ENCODE data around the gene SDHD. TPM values are rescaled to one million over a fixed set of nuclear protein-coding genes. Genes with fewer than 3 reads are reported as not detected.

Gene SDHD
- total RNA-seq, 6 experiments from 2014 or later, result 81.8 to 105 (median 91.5) TPM

DNA sequence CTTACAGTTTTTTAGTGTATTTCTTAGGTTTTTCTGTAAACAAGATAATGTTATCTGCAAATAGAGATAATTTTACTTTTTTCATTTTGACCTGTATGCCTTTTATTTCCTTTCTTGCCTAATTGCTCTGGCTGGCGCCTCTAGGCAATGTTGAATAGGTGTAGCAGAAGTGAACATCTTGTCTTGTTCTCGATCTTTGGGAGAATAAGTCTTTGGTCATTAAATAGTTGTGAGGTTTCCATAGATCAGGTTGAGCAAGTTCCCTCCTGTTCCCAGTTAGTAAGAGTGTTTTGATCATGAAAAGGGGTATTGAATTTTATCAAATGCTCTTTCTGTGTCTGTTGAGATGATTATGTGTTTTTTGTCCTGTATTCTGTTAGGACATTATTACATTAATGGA, 36.9 kb upstream of the SDHD start:
- H3K27ac Mint-ChIP-seq, result no peak overlapping the region
- H3K27me3 Mint-ChIP-seq (ENCODE audit: insufficient read depth), result no peaks in the 10 kb centered on the region
- peaks cover 17% of the 10 kb centered on the region for H3K4me1 Mint-ChIP-seq (ENCODE audit: low read depth)
- no peak for DNase-seq
- peaks cover 43% of the 10 kb centered on the region for H3K36me3 Mint-ChIP-seq (ENCODE audit: low read depth)
- H3K4me3 Mint-ChIP-seq, result no peak overlapping the region
- no peaks in the 10 kb centered on the region for H3K9me3 Mint-ChIP-seq
- TF ChIP-seq, protein P1, sequence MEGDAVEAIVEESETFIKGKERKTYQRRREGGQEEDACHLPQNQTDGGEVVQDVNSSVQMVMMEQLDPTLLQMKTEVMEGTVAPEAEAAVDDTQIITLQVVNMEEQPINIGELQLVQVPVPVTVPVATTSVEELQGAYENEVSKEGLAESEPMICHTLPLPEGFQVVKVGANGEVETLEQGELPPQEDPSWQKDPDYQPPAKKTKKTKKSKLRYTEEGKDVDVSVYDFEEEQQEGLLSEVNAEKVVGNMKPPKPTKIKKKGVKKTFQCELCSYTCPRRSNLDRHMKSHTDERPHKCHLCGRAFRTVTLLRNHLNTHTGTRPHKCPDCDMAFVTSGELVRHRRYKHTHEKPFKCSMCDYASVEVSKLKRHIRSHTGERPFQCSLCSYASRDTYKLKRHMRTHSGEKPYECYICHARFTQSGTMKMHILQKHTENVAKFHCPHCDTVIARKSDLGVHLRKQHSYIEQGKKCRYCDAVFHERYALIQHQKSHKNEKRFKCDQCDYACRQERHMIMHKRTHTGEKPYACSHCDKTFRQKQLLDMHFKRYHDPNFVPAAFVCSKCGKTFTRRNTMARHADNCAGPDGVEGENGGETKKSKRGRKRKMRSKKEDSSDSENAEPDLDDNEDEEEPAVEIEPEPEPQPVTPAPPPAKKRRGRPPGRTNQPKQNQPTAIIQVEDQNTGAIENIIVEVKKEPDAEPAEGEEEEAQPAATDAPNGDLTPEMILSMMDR (IDR thresholded peaks at IDR 0.05), result no peak

DNA sequence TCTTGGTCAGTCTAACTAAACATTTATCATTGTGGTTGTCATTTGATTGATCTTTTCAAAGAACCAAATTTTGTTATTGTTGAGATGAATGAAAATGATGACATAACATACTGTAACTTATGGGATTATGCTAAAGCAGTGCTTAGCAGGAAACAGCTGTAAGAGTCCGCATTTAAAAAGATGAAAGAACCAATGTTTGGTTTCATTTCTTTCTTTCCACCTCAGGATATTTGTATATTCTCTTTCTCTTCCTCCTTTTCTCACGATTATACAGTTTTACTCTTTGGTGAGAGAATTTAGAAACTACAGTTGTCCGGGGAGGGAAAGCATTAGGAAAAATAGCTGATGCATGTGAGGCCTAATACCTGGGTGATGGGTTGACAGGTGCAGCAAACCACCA, 36.0 kb upstream of the SDHD start:
- Mint-ChIP-seq H3K36me3 (ENCODE audit: low read depth) (peaks cover 42% of the 10 kb centered on the region), H3K9me3 (no peaks in the 10 kb centered on the region), H3K4me1 (ENCODE audit: low read depth) (peaks cover 17% of the 10 kb centered on the region), H3K4me3 (no peak overlapping the region), H3K27me3 (ENCODE audit: insufficient read depth) (no peaks in the 10 kb centered on the region), H3K27ac (no peak overlapping the region)
- TF ChIP-seq, protein P1 (IDR thresholded peaks at IDR 0.05), result no peak
- no peak for DNase-seq

DNA sequence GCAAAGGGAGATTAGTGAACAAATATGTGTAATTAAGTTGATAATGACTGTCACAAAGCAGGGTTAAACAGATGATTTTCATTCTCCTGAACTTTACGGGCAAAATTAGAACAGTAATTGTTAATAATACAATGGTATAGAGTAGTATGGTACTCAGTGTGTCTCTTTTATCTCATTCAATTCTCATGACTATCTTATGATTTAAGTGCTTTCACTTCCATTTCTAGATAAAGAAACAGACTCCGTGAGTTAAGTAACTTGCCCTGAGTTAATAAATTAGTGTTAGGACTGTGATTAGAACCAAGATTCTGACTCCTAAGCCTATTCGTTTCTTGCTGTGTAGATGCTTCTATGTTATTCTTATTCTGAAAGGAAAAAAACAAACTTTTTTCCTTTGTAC, 34.9 kb upstream of the SDHD start:
- Mint-ChIP-seq H3K4me3 (no peak overlapping the region), H3K27me3 (ENCODE audit: insufficient read depth) (no peaks in the 10 kb centered on the region)
- TF ChIP-seq, protein P1 (IDR thresholded peaks at IDR 0.05), result no peak

DNA sequence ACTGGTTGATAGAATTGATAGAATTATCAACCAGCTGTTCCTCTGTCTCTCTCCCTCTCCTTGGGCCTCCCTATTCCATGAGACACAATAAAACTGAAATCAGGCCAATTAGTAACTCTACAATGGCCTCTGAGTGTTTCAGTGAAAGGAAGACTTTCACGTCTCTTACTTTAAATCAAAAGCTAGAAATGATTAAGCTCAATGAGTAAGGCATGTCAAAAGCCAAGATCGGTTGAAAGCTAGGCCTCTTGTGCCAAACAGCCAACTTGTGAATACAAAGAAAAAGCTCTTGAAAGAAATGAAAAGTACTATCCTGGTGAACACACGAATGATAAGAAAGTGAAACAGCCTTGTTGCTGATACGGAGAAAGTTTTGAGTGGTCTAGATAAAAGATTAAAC, 29.5 kb upstream of the SDHD start:
- no peak overlapping the region for H3K4me3 Mint-ChIP-seq
- TF ChIP-seq, protein P1 (IDR thresholded peaks at IDR 0.05), result no peak
- H3K36me3 Mint-ChIP-seq (ENCODE audit: low read depth), result peaks cover 20% of the 10 kb centered on the region
- no peak for DNase-seq
- no peaks in the 10 kb centered on the region for H3K27me3 Mint-ChIP-seq (ENCODE audit: insufficient read depth)
- no peak overlapping the region for H3K27ac Mint-ChIP-seq
- no peaks in the 10 kb centered on the region for H3K4me1 Mint-ChIP-seq (ENCODE audit: low read depth)
- no peaks in the 10 kb centered on the region for H3K9me3 Mint-ChIP-seq

More for the DNA sequence above, 34.9 kb upstream of the SDHD start:
- Mint-ChIP-seq H3K36me3 (ENCODE audit: low read depth) (peaks cover 38% of the 10 kb centered on the region), H3K27ac (no peak overlapping the region), H3K4me1 (ENCODE audit: low read depth) (peaks cover 17% of the 10 kb centered on the region), H3K9me3 (no peaks in the 10 kb centered on the region)
- no peak for DNase-seq

DNA sequence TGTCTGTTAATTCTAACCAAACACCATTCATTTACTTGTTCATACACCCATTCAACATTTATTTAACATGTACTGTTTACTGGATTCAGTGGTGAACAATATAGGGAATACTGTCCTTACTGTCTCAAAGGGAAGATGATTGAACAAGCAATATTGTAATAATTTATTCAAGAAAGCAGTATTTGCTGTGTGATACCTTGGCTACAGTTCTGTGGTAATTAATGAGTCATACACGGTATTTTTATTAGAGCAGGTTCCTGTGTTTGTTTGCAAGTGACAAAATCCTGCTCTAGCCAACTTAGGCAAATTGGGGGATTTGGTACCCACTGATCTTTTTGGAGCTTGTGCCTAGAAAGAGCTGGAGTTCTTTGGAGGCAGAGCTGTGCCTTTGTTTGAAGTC, 28.6 kb upstream of the SDHD start:
- peaks cover 24% of the 10 kb centered on the region for H3K36me3 Mint-ChIP-seq (ENCODE audit: low read depth)
- TF ChIP-seq, protein P1 (IDR thresholded peaks at IDR 0.05), result no peak
- no peak overlapping the region for H3K27ac Mint-ChIP-seq
- no peak for DNase-seq
- no peaks in the 10 kb centered on the region for H3K4me1 Mint-ChIP-seq (ENCODE audit: low read depth)
- H3K9me3 Mint-ChIP-seq, result no peaks in the 10 kb centered on the region
- no peak overlapping the region for H3K4me3 Mint-ChIP-seq
- H3K27me3 Mint-ChIP-seq (ENCODE audit: insufficient read depth), result no peaks in the 10 kb centered on the region

DNA sequence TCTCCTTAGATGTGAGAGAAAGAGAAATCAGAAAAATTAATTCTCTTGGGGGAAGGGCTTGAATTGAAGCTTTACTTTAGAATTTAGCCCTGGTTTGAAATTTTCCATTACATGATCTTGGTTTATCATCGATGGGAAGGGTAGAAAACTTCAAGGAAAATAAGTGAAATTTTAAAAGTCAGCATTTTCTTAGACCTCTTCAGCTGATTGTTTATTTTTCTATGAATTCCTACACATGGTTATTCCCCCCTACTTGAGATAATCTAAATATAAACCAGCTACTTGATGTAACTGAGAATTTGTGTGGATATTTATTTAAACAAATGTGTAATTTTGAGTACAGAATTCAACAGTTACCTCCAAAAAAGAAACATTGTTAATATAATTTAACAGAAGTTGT, 23.8 kb upstream of the SDHD start:
- no peaks in the 10 kb centered on the region for H3K27me3 Mint-ChIP-seq (ENCODE audit: insufficient read depth)
- TF ChIP-seq, protein P1 (IDR thresholded peaks at IDR 0.05), result no peak
- no peaks in the 10 kb centered on the region for H3K4me1 Mint-ChIP-seq (ENCODE audit: low read depth)
- H3K27ac Mint-ChIP-seq, result no peak overlapping the region
- no peak overlapping the region for H3K4me3 Mint-ChIP-seq
- no peak for DNase-seq
- H3K36me3 Mint-ChIP-seq (ENCODE audit: low read depth), result peaks cover 18% of the 10 kb centered on the region
- H3K9me3 Mint-ChIP-seq, result no peaks in the 10 kb centered on the region
